Liver (tissue), 9 donors: ENCODE results near the gene MTSS2. TPM values are rescaled to one million over a fixed set of nuclear protein-coding genes. Genes with fewer than 3 reads are reported as not detected.

Source experiments
- DNase-seq: peaks from one replicate; pipeline ENCODE4 v3.0.0-alpha.2; 2017; ENCODE audit warnings: low spot score
- H3K27ac ChIP-seq, 2 donors: one replicate each; pipeline ENCODE4 v1.7.0; 2013; ENCODE audit warnings: inconsistent platforms in 2 of 2, low read length in 2 of 2, control low read depth in 1 of 2, low read depth in 1 of 2, mild to moderate bottlenecking in 1 of 2
- H3K27me3 ChIP-seq, 4 donors: one replicate each; pipeline versions ENCODE4 v1.6.1 to v1.7.0; 2013; ENCODE audit warnings: low read length in 3 of 4, inconsistent platforms in 1 of 4, mild to moderate bottlenecking in 1 of 4, moderate library complexity in 1 of 4; ENCODE audit not compliant: control insufficient read depth in 4 of 4, insufficient read depth in 4 of 4
- H3K36me3 ChIP-seq, 4 donors: one replicate each; pipeline versions ENCODE4 v1.6.1 to v1.7.0; 2013; ENCODE audit warnings: low read length in 3 of 4, mild to moderate bottlenecking in 3 of 4, low read depth in 1 of 4, moderate library complexity in 1 of 4; ENCODE audit not compliant: control insufficient read depth in 4 of 4, insufficient read depth in 3 of 4
- H3K4me1 ChIP-seq, 4 donors: one replicate each; pipeline versions ENCODE4 v1.6.1 to v1.7.0; 2013; ENCODE audit warnings: low read length in 3 of 4, mild to moderate bottlenecking in 3 of 4, moderate library complexity in 1 of 4; ENCODE audit not compliant: control insufficient read depth in 4 of 4, insufficient read depth in 4 of 4
- H3K4me3 ChIP-seq, 3 donors: one replicate each; pipeline versions ENCODE4 v1.6.1 to v1.7.0; 2013; ENCODE audit warnings: low read length in 3 of 3, control low read depth in 1 of 3, low read depth in 1 of 3, mild to moderate bottlenecking in 1 of 3
- H3K9ac ChIP-seq, 2 donors: one replicate each; pipeline ENCODE4 v1.7.0; 2013; ENCODE audit warnings: low read length in 2 of 2, mild to moderate bottlenecking in 2 of 2, moderate library complexity in 2 of 2, control low read depth in 1 of 2, low read depth in 1 of 2
- H3K9me3 ChIP-seq, 4 donors: one replicate each; pipeline versions ENCODE4 v1.6.1 to v1.7.0; 2013; ENCODE audit warnings: low read length in 3 of 4; ENCODE audit not compliant: control insufficient read depth in 4 of 4
- ATF3 ChIP-seq: IDR thresholded peaks from 2 replicates; pipeline ENCODE4 v1.6.1; 2016; ENCODE audit warnings: antibody characterized with exemption
- EGR1 ChIP-seq, 2 donors: IDR thresholded peaks; 2 replicates each; pipeline ENCODE4 v1.6.1; 2016 to 2018; ENCODE audit warnings: antibody characterized with exemption in 2 of 2, low read depth in 2 of 2
- HNF4G ChIP-seq: IDR thresholded peaks from 2 replicates; pipeline ENCODE4 v1.6.1; 2016; ENCODE audit warnings: antibody characterized with exemption
- JUND ChIP-seq, 2 donors: IDR thresholded peaks; 2 replicates each; pipeline ENCODE4 v1.6.1; 2016; ENCODE audit warnings: antibody characterized with exemption in 2 of 2
- MAX ChIP-seq: IDR thresholded peaks from 2 replicates; pipeline ENCODE4 v1.6.1; 2016; ENCODE audit warnings: antibody characterized with exemption
- NR2F2 ChIP-seq: IDR thresholded peaks from 2 replicates; pipeline ENCODE4 v1.6.1; 2016; ENCODE audit warnings: antibody characterized with exemption
- RAD21 ChIP-seq, 2 donors: IDR thresholded peaks; 2 replicates each; pipeline ENCODE4 v1.6.1; 2016; ENCODE audit warnings: antibody characterized with exemption in 2 of 2, mild to moderate bottlenecking in 2 of 2
- REST ChIP-seq: IDR thresholded peaks from 2 replicates; pipeline ENCODE4 v1.6.1; 2016; ENCODE audit warnings: antibody characterized with exemption, mild to moderate bottlenecking
- RXRA ChIP-seq, 2 donors: IDR thresholded peaks; 2 replicates each; pipeline ENCODE4 v1.6.1; 2017 to 2018; ENCODE audit warnings: antibody characterized with exemption in 2 of 2, mild to moderate bottlenecking in 1 of 2
- SP1 ChIP-seq: IDR thresholded peaks from 2 replicates; pipeline ENCODE4 v1.6.1; 2018; ENCODE audit warnings: antibody characterized with exemption, mild to moderate bottlenecking
- TAF1 ChIP-seq: conservative IDR thresholded peaks from 2 replicates; pipeline ENCODE4 v1.6.1; 2016; ENCODE audit warnings: antibody characterized with exemption, mild to moderate bottlenecking
- YY1 ChIP-seq: IDR thresholded peaks from 2 replicates; pipeline ENCODE4 v1.6.1; 2016; ENCODE audit warnings: antibody characterized with exemption, mild to moderate bottlenecking
- WGBS: extraction: QIAGEN DNeasy Blood & Tissue Kit; methylation state at CpG from one replicate; pipeline ENCODE4 v1.1.7; 2013; 5-methylcytosine and 5-hydroxymethylcytosine counted together
- polyA plus RNA-seq, 2 donors: library from polyadenylated mRNA; stranded (reverse) in 1 of 2; unstranded in 1 of 2; fragments of 200-250 nt in 1 of 2; fragments of >200 nt in 1 of 2; fragmentation: Nextera tagmentation in 1 of 2; extraction: Ambion mirVana in 1 of 2; gene quantifications; one replicate each; pipeline versions ENCODE4 v1.2.1 to v1.2.3, GENCODE V29; 2013 to 2015
- total RNA-seq, 2 donors: library from RNA; depleted of rRNA; stranded (reverse); fragments of >200 nt; gene quantifications; one replicate each; pipeline ENCODE4 v1.2.3, GENCODE V29; 2014
- TF ChIP-seq, protein P1 (sequence below): fragments of 150-350 bp; IDR thresholded peaks from 2 replicates; pipeline ENCODE4 v1.5.1; 2017; ENCODE audit warnings: improper control_type of control experiment, low read depth, low read length; ENCODE audit not compliant: missing input control
- TF ChIP-seq, protein P2 (sequence below): IDR thresholded peaks from 2 replicates; pipeline ENCODE4 v1.6.1; 2016; ENCODE audit warnings: antibody characterized with exemption
- donor health status: healthy.
- donor health status: healthy.
- donor health status: healthy.
- donor health status: healthy.
- donor health status: healthy.

The MTSS2 gene
- total and polyA plus RNA-seq, 4 donors, result 3.8 to 95.7 (median 35.9) TPM

- Histone ChIP-seq H3K9me3 (no peaks in the 10 kb centered on the region), H3K9ac (no peak overlapping the region), H3K4me1 (peaks cover 14 to 34% (median 22%) of the 10 kb centered on the region in 4 donors), H3K36me3 (peaks cover 0 to 8% (median 3%) of the 10 kb centered on the region in 4 donors), H3K4me3 (no peak overlapping the region), H3K27me3 (no peaks in the 10 kb centered on the region), H3K27ac (no peak overlapping the region)
- no peak for DNase-seq
- TF ChIP-seq TAF1 (no peak), SP1 (no peak), NR2F2 (no peak), HNF4G (no peak), ATF3 (no peak), MAX (no peak), JUND (IDR thresholded peaks at IDR 0.05) (no peak), EGR1 (IDR thresholded peaks at IDR 0.05; ENCODE audit: low read depth in 2 of 2) (no peak), REST (no peak), RXRA (IDR thresholded peaks at IDR 0.05) (no peak), RAD21 (IDR thresholded peaks at IDR 0.05) (no peak), YY1 (no peak)
- TF ChIP-seq, protein P1, sequence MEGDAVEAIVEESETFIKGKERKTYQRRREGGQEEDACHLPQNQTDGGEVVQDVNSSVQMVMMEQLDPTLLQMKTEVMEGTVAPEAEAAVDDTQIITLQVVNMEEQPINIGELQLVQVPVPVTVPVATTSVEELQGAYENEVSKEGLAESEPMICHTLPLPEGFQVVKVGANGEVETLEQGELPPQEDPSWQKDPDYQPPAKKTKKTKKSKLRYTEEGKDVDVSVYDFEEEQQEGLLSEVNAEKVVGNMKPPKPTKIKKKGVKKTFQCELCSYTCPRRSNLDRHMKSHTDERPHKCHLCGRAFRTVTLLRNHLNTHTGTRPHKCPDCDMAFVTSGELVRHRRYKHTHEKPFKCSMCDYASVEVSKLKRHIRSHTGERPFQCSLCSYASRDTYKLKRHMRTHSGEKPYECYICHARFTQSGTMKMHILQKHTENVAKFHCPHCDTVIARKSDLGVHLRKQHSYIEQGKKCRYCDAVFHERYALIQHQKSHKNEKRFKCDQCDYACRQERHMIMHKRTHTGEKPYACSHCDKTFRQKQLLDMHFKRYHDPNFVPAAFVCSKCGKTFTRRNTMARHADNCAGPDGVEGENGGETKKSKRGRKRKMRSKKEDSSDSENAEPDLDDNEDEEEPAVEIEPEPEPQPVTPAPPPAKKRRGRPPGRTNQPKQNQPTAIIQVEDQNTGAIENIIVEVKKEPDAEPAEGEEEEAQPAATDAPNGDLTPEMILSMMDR, result no peak
- TF ChIP-seq, protein P2, sequence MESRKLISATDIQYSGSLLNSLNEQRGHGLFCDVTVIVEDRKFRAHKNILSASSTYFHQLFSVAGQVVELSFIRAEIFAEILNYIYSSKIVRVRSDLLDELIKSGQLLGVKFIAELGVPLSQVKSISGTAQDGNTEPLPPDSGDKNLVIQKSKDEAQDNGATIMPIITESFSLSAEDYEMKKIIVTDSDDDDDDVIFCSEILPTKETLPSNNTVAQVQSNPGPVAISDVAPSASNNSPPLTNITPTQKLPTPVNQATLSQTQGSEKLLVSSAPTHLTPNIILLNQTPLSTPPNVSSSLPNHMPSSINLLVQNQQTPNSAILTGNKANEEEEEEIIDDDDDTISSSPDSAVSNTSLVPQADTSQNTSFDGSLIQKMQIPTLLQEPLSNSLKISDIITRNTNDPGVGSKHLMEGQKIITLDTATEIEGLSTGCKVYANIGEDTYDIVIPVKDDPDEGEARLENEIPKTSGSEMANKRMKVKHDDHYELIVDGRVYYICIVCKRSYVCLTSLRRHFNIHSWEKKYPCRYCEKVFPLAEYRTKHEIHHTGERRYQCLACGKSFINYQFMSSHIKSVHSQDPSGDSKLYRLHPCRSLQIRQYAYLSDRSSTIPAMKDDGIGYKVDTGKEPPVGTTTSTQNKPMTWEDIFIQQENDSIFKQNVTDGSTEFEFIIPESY, result no peak
- WGBS, result 94% methylated on average over 18 of the region's 18 CpGs
These were observed 35.5 kb upstream of the MTSS2 start for GRCh38 chr16:70721202-70721963.
